Measurements from ENCODE around the gene PTPRU.

The PTPRU gene

DNA sequence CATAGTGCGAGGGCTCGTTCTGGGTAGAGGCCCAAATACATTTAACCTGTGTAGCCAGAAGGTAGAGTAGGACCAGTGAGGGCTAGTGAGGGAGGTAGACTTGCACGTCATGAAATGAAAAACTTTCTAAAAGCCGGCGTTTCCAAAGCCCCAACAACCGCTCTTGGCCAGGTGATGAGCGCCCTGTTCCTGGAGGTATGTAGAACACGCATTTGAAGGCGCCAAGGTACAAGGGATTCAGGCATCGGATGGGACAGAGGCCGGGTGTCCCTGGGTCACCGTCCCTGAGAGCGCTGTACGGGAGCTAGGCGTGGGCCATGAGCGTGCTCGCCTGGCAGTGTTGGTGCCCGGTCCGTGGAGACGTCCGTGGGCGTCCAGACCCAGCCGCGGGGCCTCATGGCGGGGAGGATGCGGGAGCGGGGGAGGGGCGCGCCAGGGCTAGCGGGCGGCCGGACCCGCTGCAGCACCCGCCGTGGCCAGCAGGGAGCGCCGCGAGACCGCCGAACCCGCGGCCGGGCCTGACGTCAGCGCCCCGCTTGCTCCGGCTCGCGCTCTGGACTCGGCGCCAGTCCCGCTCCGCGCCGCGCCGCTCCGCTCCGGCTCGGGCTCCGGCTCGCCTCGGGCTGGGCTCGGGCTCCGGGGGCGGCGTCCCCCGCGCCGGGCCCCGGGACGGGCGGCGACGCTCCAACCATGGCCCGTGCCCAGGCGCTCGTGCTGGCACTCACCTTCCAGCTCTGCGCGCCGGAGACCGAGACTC lies at the start of gene PTPRU:
Gene PTPRU (plus strand): TSS at position 568 of the 757 bp plus-strand sequence. CDS start 123 bp downstream, at position 691.
- DNase-seq (ENCODE audit: low read depth, low spot score) = no peak

DNA sequence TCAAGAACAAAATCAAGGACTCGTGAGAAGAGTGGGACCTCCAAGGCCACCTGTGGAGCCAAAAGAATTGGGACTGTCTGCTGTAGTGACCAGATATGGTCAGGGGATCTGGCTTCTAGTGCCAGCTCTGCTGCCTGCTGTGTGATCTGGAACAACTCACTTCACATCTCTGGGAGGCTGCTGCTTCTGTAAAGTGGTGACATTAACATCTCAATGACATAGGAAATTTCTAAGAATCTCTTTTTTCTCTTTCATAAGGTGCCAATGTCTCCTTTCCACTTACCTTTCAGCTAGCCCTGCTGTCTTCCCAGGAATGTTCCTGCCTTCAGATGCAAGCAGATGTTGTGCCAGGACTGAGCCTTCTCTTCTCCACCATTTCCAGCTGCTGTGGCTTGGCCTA lies 49.6 kb upstream of the PTPRU start:
- no peak for DNase-seq (ENCODE audit: low read depth, low spot score)

DNA sequence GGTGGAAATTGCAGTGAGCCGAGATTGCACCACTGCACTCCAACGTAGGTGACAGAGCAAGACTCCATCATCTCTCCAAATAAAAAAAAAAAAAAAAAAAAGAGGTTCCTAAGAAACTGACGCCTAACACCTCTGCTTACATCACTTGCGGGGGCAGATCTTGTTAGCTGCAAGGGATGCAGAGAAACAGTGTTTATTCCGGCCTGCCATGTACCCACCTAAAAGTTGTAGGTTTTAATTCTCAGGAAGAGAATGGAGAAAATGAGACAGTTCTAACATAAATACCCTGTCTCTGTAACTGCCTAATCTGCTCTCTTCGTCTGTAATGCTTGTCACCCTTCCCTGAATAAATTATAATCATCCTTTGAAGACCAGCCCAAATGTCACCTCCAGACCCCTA lies 45.6 kb upstream of the PTPRU start:
- DNase-seq (ENCODE audit: low read depth, low spot score) = no peak

DNA sequence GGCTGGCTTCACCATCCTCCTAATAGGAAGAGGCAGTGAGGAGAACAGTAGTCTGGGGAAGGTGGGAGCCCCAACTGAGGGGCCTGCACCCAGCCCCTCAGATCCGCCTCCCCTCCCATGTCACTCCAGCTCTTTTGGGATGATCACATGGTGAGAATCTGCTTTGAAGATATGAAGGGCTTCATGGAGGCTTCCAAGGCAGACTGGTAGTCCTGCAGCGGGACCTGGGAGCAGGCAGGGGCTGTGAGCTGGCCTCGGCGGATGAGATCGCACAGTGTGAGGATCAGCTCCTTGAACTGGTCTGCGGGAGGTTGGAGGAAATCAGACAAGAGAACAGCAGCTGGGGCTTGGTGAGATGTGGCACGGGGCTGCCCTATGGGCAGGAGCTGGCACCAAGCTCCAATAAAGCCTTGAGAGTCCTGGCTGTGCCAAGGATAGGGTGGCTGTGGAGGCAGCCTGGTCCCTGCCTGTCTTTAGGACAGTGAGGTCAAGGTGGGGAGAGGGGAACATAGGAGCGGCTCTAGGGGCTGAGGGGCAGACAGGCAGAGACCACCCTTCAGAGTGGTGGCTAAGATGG lies 42.4 kb upstream of the PTPRU start:
- DNase-seq (ENCODE audit: low read depth, low spot score) = no peak

DNA sequence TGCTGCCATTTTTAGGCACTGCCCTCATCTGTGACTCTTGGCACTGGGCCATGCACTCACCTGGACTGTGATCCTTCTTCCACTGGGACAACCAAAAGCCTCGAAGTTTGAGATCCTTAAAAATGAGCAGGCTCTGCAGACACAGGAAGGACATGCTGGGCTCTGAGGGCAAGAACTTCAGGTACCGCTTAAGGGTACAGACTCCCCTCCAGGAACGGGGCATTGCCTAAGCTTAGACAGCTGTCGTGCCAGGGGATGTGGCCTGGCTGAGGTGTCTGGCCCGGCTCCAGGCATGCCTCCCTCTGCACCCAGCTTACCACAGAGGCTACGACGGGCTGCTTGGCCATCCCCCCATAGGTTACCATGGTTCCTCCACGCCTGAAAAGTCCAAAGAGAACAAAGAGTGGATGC lies 40.4 kb upstream of the PTPRU start:
- DNase-seq (ENCODE audit: low read depth, low spot score) = no peak

DNA sequence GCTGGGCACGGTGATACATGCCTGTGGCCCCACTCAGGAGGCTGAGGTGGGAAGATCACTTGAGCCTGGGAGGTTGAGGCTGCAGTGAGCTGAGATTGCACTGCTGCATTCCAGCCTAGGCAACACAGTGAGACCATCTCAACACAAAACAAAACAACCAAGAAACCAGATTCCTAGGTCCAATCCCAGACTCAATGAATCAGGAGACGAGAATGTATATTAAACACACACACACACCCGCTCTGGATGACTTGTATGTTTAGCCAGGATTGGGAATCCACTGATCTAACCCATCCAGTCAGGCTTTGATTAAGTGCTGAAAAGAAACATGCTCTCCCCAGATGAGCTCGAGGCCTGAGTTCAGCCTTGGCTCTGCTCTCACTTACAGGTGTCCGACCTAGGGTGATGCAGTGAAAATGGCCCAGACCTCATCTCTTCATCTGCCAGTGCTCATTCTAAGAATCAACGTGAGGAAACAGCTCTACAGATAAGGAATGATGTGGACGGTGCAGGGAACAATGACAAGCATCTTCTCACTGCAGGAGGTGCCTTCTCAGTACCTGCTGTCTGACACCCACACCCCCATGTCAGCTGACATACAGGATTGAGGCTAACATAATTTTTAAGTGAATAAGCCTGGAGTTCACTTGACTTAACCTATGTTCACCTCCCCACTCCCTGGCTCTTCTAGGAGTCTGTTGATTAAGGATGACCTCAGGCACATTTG lies 39.3 kb upstream of the PTPRU start:
- no peak for DNase-seq (ENCODE audit: low read depth, low spot score)

DNA sequence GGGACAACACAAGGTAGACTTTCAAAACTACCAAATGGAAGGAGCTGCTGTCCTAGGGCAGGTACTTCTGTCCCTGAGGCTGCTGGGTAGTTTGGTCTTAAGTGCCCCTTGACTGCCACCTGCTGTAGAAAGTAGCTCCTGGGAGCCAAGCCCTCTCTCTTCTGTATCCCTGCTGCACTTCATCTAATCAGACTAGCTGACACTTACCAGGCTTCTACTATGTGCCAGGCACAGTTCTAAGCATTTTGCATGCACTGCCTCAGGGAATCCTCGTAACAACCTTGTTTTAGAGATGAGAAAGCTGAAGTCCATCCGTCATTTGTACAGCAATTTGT lies 38.8 kb upstream of the PTPRU start:
- DNase-seq (ENCODE audit: low read depth, low spot score) = no peak

DNA sequence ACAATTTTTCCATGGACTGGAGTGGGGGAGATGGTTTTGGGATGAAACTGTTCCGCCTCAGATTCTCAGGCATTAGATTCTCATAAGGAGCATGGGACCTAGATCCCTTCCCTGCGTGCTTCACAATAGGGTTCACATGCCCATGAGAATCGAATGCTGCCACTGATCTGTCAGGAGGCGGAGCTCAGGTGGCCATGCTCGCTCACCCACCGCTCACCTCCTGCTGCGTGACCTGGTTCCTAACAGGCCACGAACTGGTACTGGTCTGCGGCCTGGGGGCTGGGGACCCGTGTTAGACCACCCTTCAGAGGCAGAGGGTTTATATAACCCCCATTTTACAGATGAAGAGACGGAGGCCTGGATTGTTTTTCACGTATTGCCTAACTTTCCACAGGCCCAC lies 38.3 kb upstream of the PTPRU start:
- DNase-seq (ENCODE audit: low read depth, low spot score) = no peak

DNA sequence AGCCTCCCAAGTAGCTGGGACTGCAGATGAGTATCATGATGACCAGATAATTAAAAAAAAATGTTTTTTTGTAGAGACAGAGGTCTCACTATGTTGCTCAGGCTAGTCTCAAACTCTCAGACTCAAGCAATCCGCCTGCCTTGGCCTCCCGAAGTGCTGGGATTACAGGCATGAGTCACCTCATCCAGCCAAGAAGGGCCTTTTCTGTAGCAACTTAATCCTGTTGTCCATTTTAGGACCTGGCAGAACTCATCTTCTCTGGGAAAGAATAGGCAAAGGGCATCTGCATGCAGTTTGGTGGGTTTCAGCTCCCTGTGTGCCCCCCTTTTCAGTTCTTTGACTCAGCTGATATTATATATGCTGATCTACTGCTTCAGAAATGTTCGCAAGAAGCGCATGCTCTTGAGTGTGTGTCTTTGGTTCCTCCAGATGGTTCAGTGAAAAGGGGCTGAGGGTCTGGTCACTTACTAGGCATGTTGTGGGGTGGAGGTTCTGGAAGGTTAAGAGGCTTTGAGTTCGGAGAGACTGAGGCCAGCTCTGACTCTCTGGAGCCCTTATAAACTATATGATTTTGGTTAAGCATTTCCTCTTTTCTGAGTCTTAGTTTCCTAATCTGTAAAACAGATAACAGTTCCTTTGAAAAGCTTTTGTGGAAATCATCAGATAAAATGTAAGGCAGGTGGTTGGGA lies 35.3 kb upstream of the PTPRU start:
- no peak for DNase-seq (ENCODE audit: low read depth, low spot score)

DNA sequence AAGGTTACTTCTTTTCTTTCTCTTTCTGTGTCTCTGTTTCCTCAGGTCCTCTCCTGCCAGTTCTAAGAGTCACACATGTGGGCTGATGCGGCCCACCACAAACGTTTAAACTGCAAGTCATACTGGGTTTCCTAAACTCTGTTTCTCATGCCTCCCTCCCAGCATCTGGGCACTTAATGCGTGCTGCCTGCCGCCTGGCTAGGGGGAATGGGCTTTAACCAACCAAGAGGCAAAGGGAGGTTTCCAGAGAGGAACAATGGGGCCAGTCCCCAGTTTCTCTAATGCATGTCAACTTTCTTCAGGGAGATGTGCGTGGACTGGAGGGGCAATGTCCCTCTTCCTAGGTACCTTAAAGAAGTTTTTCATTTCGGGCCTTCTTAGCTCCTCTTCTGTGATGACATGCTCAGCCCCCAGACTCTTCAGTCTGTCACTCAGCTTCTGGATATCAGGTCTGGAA lies 34.7 kb upstream of the PTPRU start:
- DNase-seq (ENCODE audit: low read depth, low spot score) = no peak

DNA sequence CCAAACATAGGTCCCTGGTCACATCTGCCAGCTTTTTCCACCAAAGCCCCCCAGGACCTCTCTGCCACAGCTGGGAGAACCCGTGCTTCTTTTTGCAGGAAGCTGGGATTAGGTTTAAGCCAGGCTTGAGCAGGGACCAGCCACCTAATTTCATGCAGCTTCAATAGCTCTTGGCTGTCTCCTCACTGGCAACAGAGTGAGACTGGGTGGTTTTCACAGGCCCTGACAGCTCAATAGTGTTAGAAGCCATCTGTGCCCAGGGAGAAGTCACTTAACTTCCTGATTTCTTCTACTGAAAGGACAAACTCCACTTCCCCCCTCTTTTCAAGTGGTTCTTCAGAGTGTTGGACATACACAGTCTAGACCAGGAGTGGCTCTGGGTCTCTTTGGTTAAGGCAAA lies 34.3 kb upstream of the PTPRU start:
- no peak for DNase-seq (ENCODE audit: low read depth, low spot score)

DNA sequence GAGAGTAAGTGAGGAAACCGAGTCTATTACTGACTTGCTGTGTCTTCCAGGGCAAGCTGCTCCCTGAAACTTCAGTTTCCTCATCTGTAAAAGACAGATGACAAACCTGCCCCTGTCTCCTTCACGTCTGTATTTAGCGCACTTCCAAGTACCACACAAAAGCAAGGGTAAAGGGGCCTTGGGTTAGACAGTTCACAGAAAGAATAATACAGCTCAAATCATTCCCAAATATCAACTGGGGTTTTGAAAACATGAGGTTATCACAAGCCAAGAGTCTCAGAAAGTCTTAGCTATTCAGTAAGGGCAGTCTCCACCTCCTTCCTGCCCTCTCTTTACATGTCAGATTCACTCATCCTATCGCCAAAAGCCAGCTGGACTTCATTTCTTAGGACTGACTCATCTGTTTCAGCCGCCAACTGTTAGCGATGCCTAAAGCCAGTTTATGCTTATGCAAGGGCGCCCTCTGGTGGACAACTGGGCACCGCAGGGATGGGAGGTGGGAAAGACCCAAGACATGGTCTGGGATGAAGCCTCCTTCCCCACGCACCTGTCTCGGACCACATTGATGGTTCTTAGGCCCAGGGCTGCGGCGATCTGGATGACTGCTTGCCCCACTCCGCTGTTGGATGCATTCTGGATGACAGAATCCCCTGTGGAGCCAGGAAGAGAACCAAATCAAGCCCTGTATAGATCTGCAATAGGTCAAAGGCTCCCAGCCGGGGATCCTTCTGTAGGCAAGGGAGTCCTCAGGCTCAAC lies 33.6 kb upstream of the PTPRU start:
- peak; percentile 89 for DNase-seq (ENCODE audit: low read depth, low spot score)

DNA sequence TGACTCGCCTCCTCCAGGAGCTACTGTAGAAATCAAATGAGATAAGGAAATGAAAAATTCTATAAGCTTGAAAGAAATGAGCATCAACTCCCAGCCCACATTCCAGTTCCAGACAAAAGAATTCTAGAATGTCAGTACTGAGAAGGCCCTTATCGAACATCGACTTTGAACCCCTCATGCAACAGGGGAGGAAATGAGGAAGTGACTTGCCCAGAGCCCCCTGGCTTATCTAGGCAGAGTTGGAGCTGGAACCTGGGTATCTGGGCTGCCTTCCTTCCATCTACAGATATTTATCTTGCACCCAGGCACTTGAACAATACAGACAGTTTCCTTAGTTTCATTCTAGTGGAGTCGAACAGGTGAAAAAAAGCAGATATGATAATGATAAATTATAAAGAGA lies 27.9 kb upstream of the PTPRU start:
- DNase-seq (ENCODE audit: low read depth, low spot score) = no peak

DNA sequence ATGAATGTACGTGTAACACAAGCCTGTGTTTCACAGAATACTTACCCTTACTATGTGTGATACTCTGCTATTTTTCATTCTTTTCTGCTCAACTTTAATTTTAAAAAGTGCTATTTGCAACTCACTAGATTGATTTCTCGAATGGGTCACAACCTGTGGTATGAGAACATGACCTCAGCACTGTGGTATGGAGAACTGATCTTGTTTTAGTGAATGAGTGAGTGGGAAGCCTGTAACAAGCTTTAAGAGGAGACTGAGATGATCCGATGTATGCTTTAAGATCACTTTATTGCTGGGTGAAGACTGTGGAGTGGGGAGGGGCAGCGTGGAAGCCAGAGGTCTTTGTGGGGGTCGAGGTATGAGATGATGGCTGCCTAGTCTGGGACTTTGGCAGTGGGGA lies 27.1 kb upstream of the PTPRU start:
- DNase-seq (ENCODE audit: low read depth, low spot score) = no peak

DNA sequence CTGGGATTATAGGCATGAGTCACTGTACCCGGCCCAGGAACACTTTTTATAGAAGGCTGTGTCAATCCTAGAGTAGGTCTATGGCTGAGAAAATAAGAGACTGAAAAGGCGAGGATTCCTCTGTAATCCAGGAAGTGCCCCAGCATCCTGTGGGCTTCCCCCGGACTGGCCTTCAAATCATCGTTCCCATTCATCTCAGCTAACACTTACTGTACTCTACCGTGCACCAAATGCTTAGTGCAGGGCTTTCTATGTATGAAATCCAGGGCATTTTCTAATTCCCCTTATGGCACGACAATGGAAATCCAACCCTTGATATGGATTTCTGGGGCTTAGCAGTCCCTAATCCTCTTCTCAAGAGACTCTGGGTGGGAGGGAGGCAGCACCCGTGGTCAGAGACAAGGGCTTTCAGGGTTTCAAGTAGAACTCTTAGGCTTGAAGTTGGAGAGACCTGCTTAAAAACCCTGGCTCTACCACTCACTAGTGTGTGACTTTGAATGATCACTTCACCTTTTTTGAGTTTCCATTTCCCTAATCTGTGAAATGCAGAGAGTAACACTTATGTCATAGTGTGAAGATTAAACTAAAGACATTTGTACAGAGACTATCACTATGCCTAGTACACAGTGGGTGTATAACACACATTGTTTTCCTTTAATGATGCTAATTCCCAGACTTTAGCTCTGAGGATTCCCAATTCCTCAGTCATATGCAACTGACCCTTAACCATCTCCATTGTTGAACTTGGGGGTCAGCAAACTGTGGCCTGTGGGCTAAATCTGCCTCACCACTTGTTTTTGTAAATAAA lies 25.8 kb upstream of the PTPRU start:
- no peak for DNase-seq (ENCODE audit: low read depth, low spot score)

DNA sequence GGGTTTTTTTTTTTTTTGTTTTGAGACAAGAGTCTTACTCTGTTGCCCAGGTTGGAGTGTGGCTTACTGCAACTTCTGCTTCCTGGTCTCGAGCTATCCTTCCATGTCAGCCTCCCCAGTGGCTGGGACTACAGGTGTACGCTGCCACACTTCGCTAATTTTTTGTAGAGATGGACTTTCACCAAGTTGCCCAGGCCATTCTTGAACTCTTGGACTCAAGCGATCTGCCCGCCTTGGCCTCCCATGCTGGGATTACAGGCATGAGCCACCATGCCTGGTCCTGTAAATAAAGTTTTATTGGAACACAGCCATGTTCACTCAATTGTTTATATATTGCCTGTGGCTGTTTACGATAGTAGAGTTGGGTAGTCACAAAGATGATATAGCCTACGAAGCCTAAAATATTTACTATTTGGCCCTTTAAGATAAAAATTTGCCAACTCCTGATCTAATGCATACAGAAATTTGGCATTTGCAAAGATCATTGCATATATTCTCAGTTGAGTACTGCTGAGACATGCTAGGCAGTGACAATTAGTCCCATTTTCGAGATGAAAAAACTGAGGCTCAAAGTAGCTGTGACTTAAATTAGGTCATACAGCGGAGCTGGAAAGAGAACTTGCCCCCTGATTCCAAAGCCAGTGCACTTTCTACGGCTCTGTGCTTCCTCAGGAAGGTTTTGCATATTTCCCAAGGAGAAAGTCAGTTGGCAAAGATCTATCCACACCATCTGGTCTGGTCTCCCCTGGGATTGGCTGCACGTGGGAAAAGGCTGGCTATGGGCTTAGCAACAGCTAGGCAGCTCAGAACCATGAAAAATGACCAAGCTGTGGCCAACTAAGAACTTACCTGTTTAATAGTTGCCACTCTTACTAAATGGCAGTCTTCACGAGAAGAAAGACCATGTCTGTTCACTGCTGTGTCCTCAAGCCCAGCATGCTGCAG lies 25.0 kb upstream of the PTPRU start:
- no peak for DNase-seq (ENCODE audit: low read depth, low spot score)

DNA sequence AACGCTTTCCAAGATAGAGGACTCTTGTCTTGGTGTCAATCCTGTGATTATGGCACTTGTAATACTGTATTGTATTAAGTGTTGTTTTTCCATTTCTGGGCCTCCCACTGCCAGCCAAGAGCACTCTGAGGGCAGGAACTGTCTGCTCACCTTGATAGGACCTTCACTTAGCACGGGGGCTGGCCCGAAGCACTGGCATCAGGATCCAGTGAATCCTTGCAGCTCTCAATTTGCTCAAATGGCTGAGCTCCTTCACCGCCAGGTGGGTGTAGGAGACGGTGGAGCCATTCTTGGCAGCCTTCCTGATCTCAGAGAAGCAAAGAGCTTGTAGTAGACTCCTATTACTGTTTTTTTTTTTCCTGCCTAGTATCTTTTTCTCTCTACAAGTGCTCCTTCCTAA lies 23.3 kb upstream of the PTPRU start:
- DNase-seq (ENCODE audit: low read depth, low spot score) = no peak

DNA sequence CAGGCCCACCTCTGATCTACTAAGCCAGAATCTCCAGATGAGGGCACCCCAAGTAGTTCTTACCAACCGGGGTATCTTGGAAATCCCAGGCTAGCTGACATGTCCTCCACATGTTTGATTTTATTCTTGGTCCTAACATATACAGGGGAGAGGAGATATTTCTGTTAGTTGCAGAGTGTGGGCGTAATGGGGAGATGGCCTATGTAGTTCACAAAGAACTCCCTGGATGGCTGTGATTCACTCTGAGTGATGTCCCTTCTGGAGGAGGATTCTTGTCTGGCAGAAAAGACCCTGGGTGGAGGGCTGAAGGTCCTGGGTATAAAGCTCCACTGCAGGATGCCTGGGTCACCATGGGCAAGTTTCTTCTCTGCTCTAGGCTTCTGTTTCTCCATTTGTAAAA lies 18.7 kb upstream of the PTPRU start:
- DNase-seq (ENCODE audit: low read depth, low spot score) = no peak

DNA sequence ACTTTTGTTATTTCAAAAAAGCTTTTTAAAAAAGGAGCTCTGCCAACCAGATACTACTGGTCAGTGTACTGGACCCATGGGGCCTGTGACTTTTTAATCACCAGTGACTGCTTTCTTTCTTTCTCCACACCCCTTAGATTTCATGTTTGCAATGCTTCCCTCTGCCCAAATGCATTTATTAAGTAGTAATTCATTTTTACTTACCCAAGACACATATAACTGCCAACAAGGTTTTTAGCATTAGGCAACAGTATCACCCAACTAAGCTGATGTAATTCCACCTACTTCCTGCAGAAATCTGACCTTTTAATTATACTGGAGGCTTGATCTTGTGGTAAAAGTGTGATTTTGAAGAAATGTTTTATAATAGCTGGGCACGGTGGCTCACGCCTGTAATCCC lies 18.1 kb upstream of the PTPRU start:
- no peak for DNase-seq (ENCODE audit: low read depth, low spot score)

DNA sequence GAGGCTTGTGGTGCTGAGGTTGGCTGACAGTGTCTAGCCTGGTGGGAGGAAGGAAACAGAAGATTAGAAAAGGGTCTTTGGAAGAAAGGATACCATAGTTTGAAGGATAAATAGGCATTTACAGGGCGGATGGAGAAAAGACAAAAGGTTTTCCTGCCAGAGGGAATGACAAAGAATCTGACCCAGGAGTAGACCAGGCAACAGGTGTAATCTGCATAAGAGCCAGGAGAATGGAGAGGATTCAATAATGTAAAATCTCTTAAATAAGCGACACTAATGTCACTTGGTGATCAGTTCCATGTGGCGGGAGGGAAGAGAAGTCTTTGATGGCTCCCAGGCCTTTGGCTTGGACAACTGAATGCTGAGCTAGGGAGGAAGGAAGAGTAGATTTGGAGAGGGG lies 15.0 kb upstream of the PTPRU start:
- no peak for DNase-seq (ENCODE audit: low read depth, low spot score)
